ENCODE data around the gene TFDP3.

The TFDP3 gene

DNA sequence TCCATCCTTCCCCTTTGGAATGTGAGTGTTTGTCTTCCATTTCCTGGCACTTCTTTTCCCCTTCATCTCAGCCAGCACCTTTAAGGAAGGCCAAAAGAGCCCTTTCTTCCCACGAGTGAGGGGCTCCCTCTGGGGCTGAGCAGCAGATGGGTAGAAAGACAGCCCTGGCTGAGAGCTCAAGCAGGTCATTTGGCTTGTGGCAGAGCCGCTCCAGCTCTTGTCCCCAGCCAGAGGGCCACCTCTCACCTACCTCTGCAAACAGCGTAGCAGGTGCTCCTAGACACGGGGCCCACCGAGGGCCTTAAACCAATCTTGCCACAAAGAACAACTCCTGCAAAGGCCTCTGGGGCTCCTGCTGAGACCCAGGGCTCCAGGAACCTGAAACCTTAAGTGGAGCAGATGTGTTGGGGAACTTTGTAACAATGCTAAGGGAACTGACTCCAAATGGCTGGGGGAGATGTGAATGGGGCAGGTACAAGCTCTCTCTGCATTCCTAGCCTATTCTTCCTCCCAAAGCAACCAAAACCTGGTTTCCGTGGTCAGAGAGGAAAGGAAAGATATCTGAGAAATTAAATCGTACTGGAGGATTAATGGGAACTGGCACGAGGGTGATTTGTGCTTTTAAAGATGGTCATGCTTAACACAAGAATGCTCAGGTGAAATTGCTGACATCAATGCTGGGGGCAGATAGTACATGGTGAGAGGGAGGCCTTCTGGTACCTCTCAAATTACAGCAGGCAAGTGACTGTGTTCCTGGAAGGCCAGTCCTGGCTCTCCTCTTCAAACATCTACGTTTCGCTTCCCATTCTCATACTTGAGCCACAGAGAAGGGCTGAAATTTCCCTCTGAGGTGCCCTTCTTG lies 27.0 kb downstream of the TFDP3 start:
- no peak overlapping the region for H3K4me3 ChIP-seq (ENCODE audit: low read length)
- DNase-seq (ENCODE audit: low read depth, low spot score) = no peak

DNA sequence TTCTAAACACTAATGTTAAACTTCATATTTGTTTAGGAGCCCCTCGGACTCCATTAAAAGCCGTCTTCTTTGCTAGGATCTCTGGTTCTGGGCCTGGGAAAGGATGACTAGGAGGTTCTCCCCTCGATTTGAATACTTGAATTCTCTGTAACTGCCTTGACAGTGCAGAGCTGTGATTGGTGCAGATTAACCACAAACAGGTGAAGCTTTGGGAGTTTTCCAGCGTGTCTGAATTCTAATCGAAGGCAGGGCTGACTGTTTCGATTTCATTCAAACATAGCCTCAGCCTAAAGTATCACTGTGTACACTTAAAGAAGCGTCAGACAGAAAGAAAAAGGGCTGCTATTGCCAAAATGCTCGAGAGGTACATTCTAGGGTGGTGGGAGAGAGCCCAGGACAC lies 29.0 kb downstream of the TFDP3 start:
- H3K4me3 ChIP-seq (ENCODE audit: low read length) = no peak overlapping the region
- DNase-seq (ENCODE audit: low read depth, low spot score) = no peak

DNA sequence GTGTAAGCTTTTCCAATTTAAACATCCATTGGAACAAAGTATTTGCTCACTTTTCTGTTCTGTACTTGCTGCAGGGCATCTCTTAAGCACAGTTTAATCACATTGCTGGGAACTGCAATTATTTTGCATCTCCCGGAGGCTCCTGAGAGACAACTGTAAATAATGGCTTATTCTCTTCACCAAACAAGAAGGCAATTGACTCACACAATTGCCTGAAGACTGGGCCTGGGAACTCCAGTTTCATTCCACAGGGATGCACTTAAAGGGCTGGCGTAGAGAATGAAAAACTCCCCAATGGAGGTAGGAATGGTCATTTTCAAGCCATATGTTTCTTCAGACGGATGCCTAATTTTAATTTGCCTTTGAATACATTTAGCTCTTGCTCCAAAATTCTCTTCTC lies 29.5 kb downstream of the TFDP3 start:
- no peak for DNase-seq (ENCODE audit: low read depth, low spot score)
- no peak overlapping the region for H3K4me3 ChIP-seq (ENCODE audit: low read length)

DNA sequence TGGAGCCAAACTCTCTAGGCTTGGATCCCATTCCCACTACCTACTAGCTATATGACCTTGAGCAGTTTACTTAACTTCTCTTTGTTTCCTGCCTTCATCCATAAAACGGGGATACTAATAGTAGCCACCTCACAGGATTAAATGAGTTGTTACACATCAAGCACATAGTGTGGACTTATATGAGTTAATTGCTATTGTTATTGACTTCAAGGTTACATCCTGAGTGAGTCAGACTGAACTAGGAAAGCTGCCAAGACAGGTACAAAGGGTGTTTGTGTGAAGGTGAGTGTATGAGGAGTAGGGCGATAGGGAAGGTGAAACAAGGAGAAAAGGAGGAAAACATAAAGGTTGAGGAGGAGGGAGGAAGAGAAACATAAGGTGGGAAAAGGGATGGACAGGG lies 32.2 kb downstream of the TFDP3 start:
- H3K4me3 ChIP-seq (ENCODE audit: low read length) = no peak overlapping the region
- no peak for DNase-seq (ENCODE audit: low read depth, low spot score)

DNA sequence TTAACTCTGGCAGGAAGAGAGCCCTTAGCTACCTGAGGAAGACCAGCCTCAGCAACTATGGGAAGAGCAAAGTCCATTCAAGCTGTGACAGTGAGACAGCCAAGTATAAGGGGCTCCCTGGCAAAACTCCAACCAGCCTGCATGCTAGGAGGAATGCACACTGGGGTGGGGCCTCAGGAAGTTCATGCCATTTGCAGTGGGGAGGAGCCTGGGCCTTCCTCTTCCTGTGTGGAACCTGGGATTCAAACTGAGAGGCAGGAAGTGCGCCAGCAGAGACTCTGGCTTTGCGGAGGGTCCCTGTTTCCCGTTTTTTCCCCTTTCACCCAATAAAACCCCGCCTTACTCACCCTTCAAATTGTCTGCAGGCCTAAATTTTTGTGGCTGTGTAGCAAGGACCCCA lies 33.0 kb downstream of the TFDP3 start:
- no peak overlapping the region for H3K4me3 ChIP-seq (ENCODE audit: low read length)
- no peak for DNase-seq (ENCODE audit: low read depth, low spot score)

DNA sequence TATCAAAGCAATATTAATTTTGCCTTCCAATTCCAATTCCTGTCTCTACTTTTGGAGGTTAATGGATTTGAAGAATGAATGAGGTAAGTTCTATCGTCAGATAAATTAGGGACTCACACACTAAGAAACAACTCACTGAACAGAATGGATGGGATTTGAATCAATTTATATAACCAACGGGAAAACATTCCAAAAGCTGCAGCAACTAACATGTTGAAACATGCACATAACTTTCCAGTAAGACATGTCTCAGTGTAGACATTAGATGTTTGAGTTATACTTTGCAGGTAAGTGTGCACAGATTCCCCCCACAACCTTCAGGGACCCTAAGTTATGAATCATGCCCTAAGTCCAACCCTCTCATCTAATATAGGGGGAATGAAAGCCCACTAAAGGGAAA lies 34.3 kb downstream of the TFDP3 start:
- H3K4me3 ChIP-seq (ENCODE audit: low read length) = no peak overlapping the region
- DNase-seq (ENCODE audit: low read depth, low spot score) = no peak

DNA sequence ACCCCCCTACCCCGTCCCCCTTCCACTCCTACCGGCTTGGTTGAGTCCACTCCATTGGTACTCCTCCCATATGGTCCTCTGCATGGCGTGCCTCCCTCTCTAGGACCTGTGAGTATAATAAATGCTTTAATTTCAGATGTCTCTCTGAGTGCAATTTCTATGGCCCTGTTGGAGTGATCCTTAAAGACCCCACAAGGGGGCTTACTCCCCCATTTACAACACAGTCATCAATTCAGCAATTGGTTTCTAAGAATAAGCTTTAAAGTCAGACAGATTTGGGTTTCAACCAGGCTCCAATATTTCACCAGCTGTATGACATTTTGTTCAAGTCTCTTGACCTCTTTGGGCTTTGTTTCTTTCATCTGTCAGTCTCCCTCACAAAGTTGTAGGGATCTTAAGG lies 38.7 kb downstream of the TFDP3 start:
- no peak overlapping the region for H3K4me3 ChIP-seq (ENCODE audit: low read length)
- DNase-seq (ENCODE audit: low read depth, low spot score) = no peak

DNA sequence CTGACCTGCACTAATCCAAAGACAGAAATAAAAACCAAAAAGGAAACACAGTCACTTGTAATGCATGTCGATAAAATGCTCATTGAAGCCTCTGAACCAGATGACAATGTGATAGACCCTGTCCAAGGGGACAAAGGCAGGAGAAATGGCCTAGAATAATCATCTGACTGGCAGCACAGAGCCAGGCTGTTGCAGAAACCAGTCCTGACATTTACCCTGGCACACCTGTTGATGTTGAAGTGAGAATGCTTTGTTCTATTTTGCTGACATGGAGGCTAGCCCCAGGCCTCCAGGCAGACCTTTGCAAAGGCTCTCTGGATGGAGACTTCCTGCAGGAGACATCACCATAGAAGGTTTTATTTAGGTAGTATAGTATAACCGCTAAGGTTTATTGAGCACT lies 41.0 kb downstream of the TFDP3 start:
- no peak for DNase-seq (ENCODE audit: low read depth, low spot score)
- no peak overlapping the region for H3K4me3 ChIP-seq (ENCODE audit: low read length)

DNA sequence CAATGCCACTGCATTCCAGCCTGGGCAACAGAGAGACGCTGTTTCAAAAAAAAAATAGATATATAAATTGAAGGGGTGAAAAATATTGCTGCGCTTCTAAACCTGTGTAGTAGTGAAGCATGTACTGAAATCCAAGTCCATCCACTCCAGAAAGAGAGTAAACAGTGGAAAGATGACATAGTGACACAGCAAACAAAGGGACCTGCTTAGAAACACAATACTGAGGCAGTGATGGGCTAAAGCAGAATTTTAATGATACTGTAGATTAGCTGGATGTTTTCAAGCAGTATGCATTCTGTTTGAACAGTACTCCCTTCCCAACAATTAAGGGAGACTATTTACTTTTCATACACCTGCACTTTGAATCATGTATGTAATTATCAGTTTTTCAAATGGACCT lies 42.5 kb downstream of the TFDP3 start:
- no peak for DNase-seq (ENCODE audit: low read depth, low spot score)
- H3K4me3 ChIP-seq (ENCODE audit: low read length) = no peak overlapping the region

DNA sequence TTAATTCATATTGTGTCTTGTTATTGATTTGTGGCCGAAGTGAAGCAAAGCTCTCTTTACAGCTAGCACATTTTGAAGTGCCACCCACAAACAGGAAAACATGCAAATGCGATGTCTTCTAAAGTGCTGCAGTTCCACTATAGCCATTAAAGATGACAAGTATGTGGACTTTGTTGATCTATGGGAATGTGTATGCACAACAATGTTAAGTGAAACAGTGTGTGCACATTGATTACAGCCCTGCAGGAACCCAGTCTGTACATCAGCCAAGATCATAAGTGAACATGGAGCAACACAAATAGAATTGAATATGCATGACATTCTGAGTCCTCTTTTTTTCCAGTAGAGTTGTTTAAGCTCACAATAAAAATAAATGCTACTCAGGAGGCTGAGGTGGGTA lies 43.0 kb downstream of the TFDP3 start:
- DNase-seq (ENCODE audit: low read depth, low spot score) = no peak
- H3K4me3 ChIP-seq (ENCODE audit: low read length) = no peak overlapping the region

DNA sequence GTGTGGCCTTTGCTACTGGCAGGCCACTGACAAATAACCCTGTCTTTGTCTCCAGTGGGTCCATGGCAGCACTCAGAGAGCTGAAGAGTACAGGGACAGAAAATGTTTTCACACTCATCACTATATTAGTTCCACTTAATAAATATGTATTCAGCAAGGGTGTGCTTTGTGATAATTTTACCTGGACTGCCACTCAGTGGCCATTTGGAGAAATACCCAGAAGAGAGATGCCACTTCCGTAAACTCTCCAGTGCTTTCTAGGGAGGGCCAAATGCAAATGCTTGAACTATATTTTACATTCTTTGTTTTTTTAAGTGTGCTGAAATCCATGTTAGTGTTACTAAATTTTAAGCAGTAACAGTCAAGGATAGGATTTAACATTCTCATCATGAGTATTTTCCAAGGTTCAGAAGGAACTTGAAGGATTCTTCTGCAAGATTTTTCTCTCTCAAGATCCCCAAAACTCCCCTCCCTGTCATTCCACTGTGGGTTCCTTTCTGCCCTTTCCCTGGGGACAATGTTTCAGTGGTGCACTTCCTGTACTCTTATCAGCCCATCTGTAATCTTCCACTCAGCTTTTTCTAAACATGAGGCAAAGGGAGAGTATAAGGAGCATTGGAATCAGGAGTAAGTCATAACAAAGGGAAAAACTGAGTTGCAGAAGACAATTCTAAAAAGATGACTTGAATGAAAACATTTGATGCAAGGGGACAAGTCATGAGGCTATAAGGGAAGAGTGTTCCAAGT lies 46.0 kb downstream of the TFDP3 start:
- peak; percentile 1 for DNase-seq (ENCODE audit: low read depth, low spot score)
- no peak overlapping the region for H3K4me3 ChIP-seq (ENCODE audit: low read length)

Data from Jurkat, Clone E6-1 (cell line).